Parathyroid adenoma (tissue), 2 donors: Measurements from ENCODE around the gene CEP72.

Experiments
- H2AFZ ChIP-seq: fragments of 300-600 bp; sonication (generic); one replicate; pipeline ENCODE4 v1.7.0; 2017; ENCODE audit warnings: antibody characterized with exemption, mild to moderate bottlenecking
- H3K27ac ChIP-seq: fragments of 300-600 bp; sonication (generic); one replicate; pipeline ENCODE4 v1.7.0; 2017
- H3K27me3 ChIP-seq: fragments of 300-600 bp; sonication (generic); one replicate; pipeline ENCODE4 v1.7.0; 2017; ENCODE audit warnings: low read length; ENCODE audit not compliant: control insufficient read depth, insufficient read depth
- H3K36me3 ChIP-seq: fragments of 300-600 bp; sonication (generic); one replicate; pipeline ENCODE4 v1.7.0; 2017; ENCODE audit warnings: low read length; ENCODE audit not compliant: control insufficient read depth, insufficient read depth
- H3K4me1 ChIP-seq: fragments of 300-600 bp; sonication (generic); one replicate; pipeline ENCODE4 v1.7.0; 2017; ENCODE audit warnings: control low read depth
- H3K4me2 ChIP-seq: fragments of 300-600 bp; sonication (generic); one replicate; pipeline ENCODE4 v1.7.0; 2017; ENCODE audit warnings: low read length
- H3K4me3 ChIP-seq: fragments of 300-600 bp; sonication (generic); one replicate; pipeline ENCODE4 v1.7.0; 2017; ENCODE audit warnings: low read depth, low read length
- H3K79me2 ChIP-seq: fragments of 300-600 bp; sonication (generic); one replicate; pipeline ENCODE4 v1.7.0; 2017; ENCODE audit warnings: control low read depth
- H3K9ac ChIP-seq: fragments of 300-600 bp; sonication (generic); one replicate; pipeline ENCODE4 v1.7.0; 2017; ENCODE audit warnings: mild to moderate bottlenecking
- H3K9me3 ChIP-seq: fragments of 300-600 bp; sonication (generic); one replicate; pipeline ENCODE4 v1.7.0; 2017; ENCODE audit warnings: low read length; ENCODE audit not compliant: control insufficient read depth
- TF ChIP-seq, protein P1 (sequence below): fragments of 300-600 bp; sonication (generic); IDR thresholded peaks from one replicate; pipeline ENCODE4 v1.7.0; 2017; ENCODE audit warnings: antibody characterized with exemption, mild to moderate bottlenecking
- donor health status: primary hyperparathyroidism.

CEP72 gene

GRCh38 chr5:589588-589987, 22.6 kb upstream of the CEP72 start:
- Histone ChIP-seq H3K9me3 (no peaks in the 10 kb centered on the region), H3K27ac (no peak overlapping the region), H3K79me2 (no peaks in the 10 kb centered on the region), H3K27me3 (no peaks in the 10 kb centered on the region), H3K36me3 (no peaks in the 10 kb centered on the region), H3K4me1 (no peaks in the 10 kb centered on the region), H3K4me2 (no peak overlapping the region), H3K4me3 (no peak overlapping the region), H2AFZ (no peak overlapping the region), H3K9ac (no peak overlapping the region)
- TF ChIP-seq, protein P1, sequence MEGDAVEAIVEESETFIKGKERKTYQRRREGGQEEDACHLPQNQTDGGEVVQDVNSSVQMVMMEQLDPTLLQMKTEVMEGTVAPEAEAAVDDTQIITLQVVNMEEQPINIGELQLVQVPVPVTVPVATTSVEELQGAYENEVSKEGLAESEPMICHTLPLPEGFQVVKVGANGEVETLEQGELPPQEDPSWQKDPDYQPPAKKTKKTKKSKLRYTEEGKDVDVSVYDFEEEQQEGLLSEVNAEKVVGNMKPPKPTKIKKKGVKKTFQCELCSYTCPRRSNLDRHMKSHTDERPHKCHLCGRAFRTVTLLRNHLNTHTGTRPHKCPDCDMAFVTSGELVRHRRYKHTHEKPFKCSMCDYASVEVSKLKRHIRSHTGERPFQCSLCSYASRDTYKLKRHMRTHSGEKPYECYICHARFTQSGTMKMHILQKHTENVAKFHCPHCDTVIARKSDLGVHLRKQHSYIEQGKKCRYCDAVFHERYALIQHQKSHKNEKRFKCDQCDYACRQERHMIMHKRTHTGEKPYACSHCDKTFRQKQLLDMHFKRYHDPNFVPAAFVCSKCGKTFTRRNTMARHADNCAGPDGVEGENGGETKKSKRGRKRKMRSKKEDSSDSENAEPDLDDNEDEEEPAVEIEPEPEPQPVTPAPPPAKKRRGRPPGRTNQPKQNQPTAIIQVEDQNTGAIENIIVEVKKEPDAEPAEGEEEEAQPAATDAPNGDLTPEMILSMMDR: no peak

- H3K4me3 ChIP-seq: no peak overlapping the region
- H3K27me3 ChIP-seq: no peaks in the 10 kb centered on the region
- no peaks in the 10 kb centered on the region for H3K36me3 ChIP-seq
- no peaks in the 10 kb centered on the region for H3K9me3 ChIP-seq
- no peak overlapping the region for H2AFZ ChIP-seq
- no peak overlapping the region for H3K9ac ChIP-seq
- H3K79me2 ChIP-seq: no peaks in the 10 kb centered on the region
- TF ChIP-seq, protein P1: no peak
- H3K4me2 ChIP-seq: no peak overlapping the region
- H3K27ac ChIP-seq: no peak overlapping the region
- H3K4me1 ChIP-seq: no peaks in the 10 kb centered on the region
Measured at GRCh38 chr5:590346-590745, 21.8 kb upstream of the CEP72 start.

- H3K27me3 ChIP-seq: no peaks in the 10 kb centered on the region
- TF ChIP-seq, protein P1: no peak
- H3K36me3 ChIP-seq: no peaks in the 10 kb centered on the region
- no peaks in the 10 kb centered on the region for H3K79me2 ChIP-seq
- no peak overlapping the region for H3K9ac ChIP-seq
- no peak overlapping the region for H3K27ac ChIP-seq
- no peaks in the 10 kb centered on the region for H3K9me3 ChIP-seq
- no peak overlapping the region for H2AFZ ChIP-seq
- H3K4me3 ChIP-seq: no peak overlapping the region
- H3K4me2 ChIP-seq: no peak overlapping the region
- no peaks in the 10 kb centered on the region for H3K4me1 ChIP-seq
Measured at GRCh38 chr5:591746-592145, 20.4 kb upstream of the CEP72 start.

DNA sequence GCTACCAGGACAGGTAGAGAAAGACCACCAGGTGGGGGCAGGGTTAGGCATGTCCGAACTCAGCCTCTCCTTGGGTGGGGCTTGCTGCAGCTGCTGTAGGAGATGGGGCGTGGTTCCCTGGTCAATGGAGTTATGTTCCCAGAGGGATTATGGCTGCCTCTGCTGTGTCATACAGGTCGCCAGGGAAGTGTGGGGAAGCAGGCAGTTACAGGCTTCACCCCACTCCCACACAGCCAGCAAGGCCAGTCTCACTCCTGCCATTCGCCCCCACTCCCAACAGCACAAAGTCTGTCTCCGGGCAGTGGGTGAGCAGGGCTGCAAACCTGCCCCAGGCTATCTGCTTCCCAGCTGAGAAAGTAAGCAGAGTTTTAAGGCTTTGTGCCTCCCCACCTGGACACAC, 20.0 kb upstream of the CEP72 start:
- H3K4me3 ChIP-seq: no peak overlapping the region
- H3K27ac ChIP-seq: no peak overlapping the region
- no peak overlapping the region for H3K4me2 ChIP-seq
- H3K79me2 ChIP-seq: no peaks in the 10 kb centered on the region
- no peaks in the 10 kb centered on the region for H3K4me1 ChIP-seq
- no peak overlapping the region for H2AFZ ChIP-seq
- H3K27me3 ChIP-seq: no peaks in the 10 kb centered on the region
- H3K9me3 ChIP-seq: no peaks in the 10 kb centered on the region
- H3K9ac ChIP-seq: no peak overlapping the region
- TF ChIP-seq, protein P1: no peak
- H3K36me3 ChIP-seq: no peaks in the 10 kb centered on the region

GRCh38 chr5:593511-593910, 18.6 kb upstream of the CEP72 start:
- Histone ChIP-seq H3K4me2 (no peak overlapping the region), H3K36me3 (no peaks in the 10 kb centered on the region), H3K9ac (no peak overlapping the region), H3K79me2 (no peaks in the 10 kb centered on the region), H3K27me3 (no peaks in the 10 kb centered on the region), H3K4me3 (no peak overlapping the region), H3K4me1 (no peaks in the 10 kb centered on the region), H2AFZ (no peak overlapping the region), H3K9me3 (no peaks in the 10 kb centered on the region), H3K27ac (no peak overlapping the region)
- TF ChIP-seq, protein P1: no peak
